ENCODE results near the gene PPP6R1.

The PPP6R1 gene

GRCh38 chr19:55299991-55300390, 41.2 kb upstream of the PPP6R1 start:
- no peak for DNase-seq (ENCODE audit: low read depth in 1 of 2, low spot score in 1 of 2)
- in situ Hi-C loops (cut with HindIII; ENCODE audit: low pct_unique_long_range_greater_than_20kb, low sequenced_read_pairs): no loop called here
- no peak for TF ChIP-seq JUND (IDR thresholded peaks at IDR 0.05; ENCODE audit: low read depth)

- no peak for DNase-seq (ENCODE audit: low read depth in 1 of 2, low spot score in 1 of 2)
- TF ChIP-seq JUND (IDR thresholded peaks at IDR 0.05; ENCODE audit: low read depth): no peak
- in situ Hi-C loops (cut with HindIII; ENCODE audit: low pct_unique_long_range_greater_than_20kb, low sequenced_read_pairs): no loop called here
Measured at GRCh38 chr19:55297267-55297666, 38.5 kb upstream of the PPP6R1 start.

- in situ Hi-C loops (cut with HindIII; ENCODE audit: low pct_unique_long_range_greater_than_20kb, low sequenced_read_pairs): no loop called here
- TF ChIP-seq JUND (IDR thresholded peaks at IDR 0.05; ENCODE audit: low read depth): no peak
- peak in 1 of 2 experiments; percentile 24 for DNase-seq (ENCODE audit: low read depth in 1 of 2, low spot score in 1 of 2)
Measured at GRCh38 chr19:55289117-55289796, 30.4 kb upstream of the PPP6R1 start.

GRCh38 chr19:55287361-55288079, 28.7 kb upstream of the PPP6R1 start:
- in situ Hi-C loops (cut with HindIII; ENCODE audit: low pct_unique_long_range_greater_than_20kb, low sequenced_read_pairs): no loop called here

GRCh38 chr19:55285229-55285890, 26.5 kb upstream of the PPP6R1 start:
- in situ Hi-C loops (cut with HindIII; ENCODE audit: low pct_unique_long_range_greater_than_20kb, low sequenced_read_pairs): no loop called here
- no peak for TF ChIP-seq JUND (IDR thresholded peaks at IDR 0.05; ENCODE audit: low read depth)
- no peak for DNase-seq (ENCODE audit: low read depth in 1 of 2, low spot score in 1 of 2)

More at GRCh38 chr19:55287361-55288079, 28.7 kb upstream of the PPP6R1 start:
- TF ChIP-seq JUND (IDR thresholded peaks at IDR 0.05; ENCODE audit: low read depth): no peak
- DNase-seq (ENCODE audit: low read depth in 1 of 2, low spot score in 1 of 2): no peak

GRCh38 chr19:55284405-55285058, 25.7 kb upstream of the PPP6R1 start:
- in situ Hi-C loops (cut with HindIII; ENCODE audit: low pct_unique_long_range_greater_than_20kb, low sequenced_read_pairs): no loop called here
- no peak for TF ChIP-seq JUND (IDR thresholded peaks at IDR 0.05; ENCODE audit: low read depth)
- DNase-seq (ENCODE audit: low read depth in 1 of 2, low spot score in 1 of 2): no peak

GRCh38 chr19:55283548-55284377, 24.9 kb upstream of the PPP6R1 start, which contains the start of gene BRSK1:
Gene BRSK1, plus strand, starts transcription at chr19:55283997. Its CDS starts 446 bp downstream, at chr19:55284443.
- in situ Hi-C loops (cut with HindIII; ENCODE audit: low pct_unique_long_range_greater_than_20kb, low sequenced_read_pairs): no loop called here
- no peak for TF ChIP-seq JUND (IDR thresholded peaks at IDR 0.05; ENCODE audit: low read depth)
- DNase-seq (ENCODE audit: low read depth in 1 of 2, low spot score in 1 of 2): peak in 1 of 2 experiments; percentile 71

- in situ Hi-C loops (cut with HindIII; ENCODE audit: low pct_unique_long_range_greater_than_20kb, low sequenced_read_pairs): no loop called here
- TF ChIP-seq JUND (IDR thresholded peaks at IDR 0.05; ENCODE audit: low read depth): no peak
- DNase-seq (ENCODE audit: low read depth in 1 of 2, low spot score in 1 of 2): peak; percentile 69 to 98
Measured at GRCh38 chr19:55279770-55280643, 21.2 kb upstream of the PPP6R1 start, which contains the start of gene HSPBP1. Gene HSPBP1, minus strand, starts transcription at chr19:55280110. Its CDS starts 502 bp downstream, at chr19:55279608.

- TF ChIP-seq JUND (IDR thresholded peaks at IDR 0.05; ENCODE audit: low read depth): no peak
- in situ Hi-C loops (cut with HindIII; ENCODE audit: low pct_unique_long_range_greater_than_20kb, low sequenced_read_pairs): no loop called here
- DNase-seq (ENCODE audit: low read depth in 1 of 2, low spot score in 1 of 2): no peak
Measured at GRCh38 chr19:55279340-55279739, 20.5 kb upstream of the PPP6R1 start.

GRCh38 chr19:55278391-55279135, 19.7 kb upstream of the PPP6R1 start:
- no peak for TF ChIP-seq JUND (IDR thresholded peaks at IDR 0.05; ENCODE audit: low read depth)
- DNase-seq (ENCODE audit: low read depth in 1 of 2, low spot score in 1 of 2): no peak
- in situ Hi-C loops (cut with HindIII; ENCODE audit: low pct_unique_long_range_greater_than_20kb, low sequenced_read_pairs): no loop called here
